Ovary (tissue), 10 donors: Measurements from ENCODE around the gene OR10K2. TPM values are rescaled to one million over a fixed set of nuclear protein-coding genes. Genes with fewer than 3 reads are reported as not detected.

Experiments used
- DNase-seq, 5 donors: peaks; one replicate each; pipeline ENCODE4 v3.0.0-alpha.2; 2019 to 2020
- H3K27ac ChIP-seq, 2 donors: fragments of 200-600 bp; one replicate each; pipeline versions ENCODE4 v1.5.1 to v1.8.0; 2019 to 2022
- H3K27me3 ChIP-seq: fragments of 200-600 bp; one replicate; pipeline ENCODE4 v1.8.0; 2022
- H3K36me3 ChIP-seq: fragments of 200-600 bp; sonication (generic); one replicate; pipeline ENCODE4 v1.5.1; 2019
- H3K4me1 ChIP-seq: one replicate; pipeline ENCODE4 v1.8.1; 2013; ENCODE audit warnings: mild to moderate bottlenecking, moderate library complexity; ENCODE audit not compliant: insufficient read depth
- H3K4me3 ChIP-seq: fragments of 200-600 bp; sonication (generic); one replicate; pipeline ENCODE4 v1.5.1; 2017
- H3K9me3 ChIP-seq, 2 donors: fragments of 200-600 bp in 1 of 2; sonication (generic) in 1 of 2; one replicate each; pipeline versions ENCODE4 v1.5.1 to v1.8.1; 2013 to 2019; ENCODE audit warnings: mild to moderate bottlenecking in 1 of 2, moderate library complexity in 1 of 2
- CTCF ChIP-seq, 3 donors: fragments of 450-650 bp in 2 of 3; fragments of 200-600 bp in 1 of 3; IDR thresholded peaks; one replicate each; pipeline versions ENCODE4 v1.5.1 to v1.8.0; 2016 to 2022; ENCODE audit warnings: antibody characterized with exemption in 3 of 3, mild to moderate bottlenecking in 1 of 3
- EP300 ChIP-seq: sonication (generic); formaldehyde crosslinking; IDR thresholded peaks from one replicate; pipeline ENCODE4 v1.6.1; 2017; ENCODE audit warnings: antibody characterized with exemption
- POLR2A ChIP-seq: fragments of 450-650 bp; IDR thresholded peaks from one replicate; pipeline ENCODE4 v1.6.1; 2017; ENCODE audit warnings: antibody characterized with exemption, mild to moderate bottlenecking, moderate library complexity
- WGBS, 3 donors: extraction: QIAGEN DNeasy Blood & Tissue Kit in 1 of 3; methylation state at CpG; one replicate each; pipeline versions ENCODE4 v1.1.5 to v1.1.7; 2013 to 2017; 5-methylcytosine and 5-hydroxymethylcytosine counted together
- intact Hi-C, 4 donors: fragments of 100-400 bp; cut with DNase I; formaldehyde crosslinking; loops; one replicate each; pipeline versions ENCODE4 v1.11.0 to v1.15.1; 2022 to 2023
- long read RNA-seq, 3 donors: library from polyadenylated mRNA in 2 of 3; unstranded in 2 of 3; transcript quantifications; one replicate each; pipeline ENCODE4 v2.0.0 and lab custom pipeline, GENCODE V29; 2021 to 2026
- polyA plus RNA-seq, 2 donors: library from polyadenylated mRNA; stranded (reverse); fragments of 200-250 nt in 1 of 2; fragments of 350-450 nt in 1 of 2; fragmentation: Illumina TruSeq in 1 of 2; extraction: RNeasy Lipid Tissue Mini Kit (QIAGEN cat#74804) in 1 of 2; gene quantifications; one replicate each; pipeline ENCODE4 v1.2.3, GENCODE V29; 2013 to 2014
- total RNA-seq, 7 donors: library from RNA; depleted of rRNA in 2 of 7; stranded (reverse); fragments of >200 nt in 2 of 7; fragmentation: NEBNext Ultra II Directional in 3 of 7; extraction: Animal tissue kit (Norgen Biotek cat#: 25700) in 3 of 7; gene quantifications; one replicate each; pipeline versions ENCODE4 v1.1.0 to v1.2.4, GENCODE V29; 2016 to 2023
- donor health status: DM: no; HTN: no; CAD: no; lungs with moderate emphysema.
- donor health status: DM: no; HTN: no; CAD: no.
- donor health status: Bipolar disorder and iron deficiency.
- donor health status: DM: yes; HTN: yes; CAD: no.
- donor health status: DM: no; HTN: no; CAD: no.
- donor health status: DM: yes; HTN: yes; CAD: no.

OR10K2 gene
- total RNA-seq (not detected), polyA plus RNA-seq (not detected)
- long read RNA-seq, donor 1, result 0 reads
- long read RNA-seq, donor 2, result 0 reads
- long read RNA-seq, donor 3, result 0 reads

GRCh38 chr1:158426137-158426536 lies at the start of gene OR10K2:
TSS of gene OR10K2 (minus strand) at chr1:158426237. CDS start at chr1:158420866, 5,371 bp downstream.
- 73 to 85% (median 82%) methylated on average over 1 of the region's 1 CpG for WGBS, 3 donors
- no peaks in the 10 kb centered on the region for H3K9me3 ChIP-seq
- intact Hi-C loops, result no loop called here

GRCh38 chr1:158471920-158472319 lies 45.9 kb upstream of the OR10K2 start, which contains the start of gene OR10R2:
TSS of gene OR10R2 (plus strand) at chr1:158472220. CDS start at chr1:158472326, 106 bp downstream.
- Histone ChIP-seq H3K36me3 (no peaks in the 10 kb centered on the region), H3K27ac (no peak within 1 kb of the TSS), H3K4me1 (no peaks in the 10 kb centered on the region), H3K4me3 (no peak within 1 kb of the TSS), H3K9me3 (no peaks in the 10 kb centered on the region), H3K27me3 (peaks cover 2% of the 10 kb centered on the region)
- no peak for TF ChIP-seq POLR2A
- no peak for TF ChIP-seq CTCF (IDR thresholded peaks at IDR 0.05)
- no peak for TF ChIP-seq EP300
- intact Hi-C loops, result no loop called here
- no peak for DNase-seq

More at GRCh38 chr1:158426137-158426536, at the start of gene OR10K2:
- Histone ChIP-seq H3K27me3 (no peaks in the 10 kb centered on the region), H3K4me3 (no peak within 1 kb of the TSS), H3K4me1 (no peaks in the 10 kb centered on the region), H3K36me3 (no peaks in the 10 kb centered on the region), H3K27ac (no peak within 1 kb of the TSS)
- DNase-seq, result no peak
- no peak for TF ChIP-seq POLR2A
- TF ChIP-seq EP300, result no peak
- TF ChIP-seq CTCF (IDR thresholded peaks at IDR 0.05), result no peak

- Histone ChIP-seq H3K27me3 (no peaks in the 10 kb centered on the region), H3K27ac (no peak within 1 kb of the TSS), H3K4me3 (no peak within 1 kb of the TSS), H3K36me3 (no peaks in the 10 kb centered on the region), H3K9me3 (no peaks in the 10 kb centered on the region), H3K4me1 (no peaks in the 10 kb centered on the region)
- intact Hi-C loops, result no loop called here
- WGBS, 3 donors, result 54 to 68% (median 61%) methylated on average over 2 of the region's 2 CpGs
- no peak for DNase-seq
- no peak for TF ChIP-seq POLR2A
- no peak for TF ChIP-seq CTCF (IDR thresholded peaks at IDR 0.05)
- no peak for TF ChIP-seq EP300
Observed at GRCh38 chr1:158461534-158461933, 35.5 kb upstream of the OR10K2 start, which contains the start of gene OR10K1. TSS of gene OR10K1 (plus strand) at chr1:158461834. CDS start at chr1:158465562, 3,728 bp downstream.

GRCh38 chr1:158458263-158458662 lies 32.2 kb upstream of the OR10K2 start:
- H3K4me3 ChIP-seq, result no peak overlapping the region
- no peaks in the 10 kb centered on the region for H3K9me3 ChIP-seq
- no peak overlapping the region for H3K27ac ChIP-seq
- H3K4me1 ChIP-seq, result no peaks in the 10 kb centered on the region
- intact Hi-C loops, result no loop called here
- no peak for DNase-seq
- TF ChIP-seq EP300 (no peak), CTCF (IDR thresholded peaks at IDR 0.05) (no peak), POLR2A (no peak)
- H3K36me3 ChIP-seq, result no peaks in the 10 kb centered on the region
- H3K27me3 ChIP-seq, result no peaks in the 10 kb centered on the region
